GM21825 (cell line): ENCODE data around the gene ZNF644.
"Not testable (repeated sequence)": the region's sequence is repeated elsewhere in the genome, so short reads cannot be mapped to it uniquely, and the experiment has no call there.

Experiments used
- ATAC-seq: cut with Tn5 transposase; IDR thresholded peaks from one replicate; pipeline ENCODE4 v1.9.1; 2021; ENCODE audit warnings: mild to moderate bottlenecking, moderate library complexity; ENCODE audit not compliant: unreplicated experiment

Gene ZNF644

GRCh38 chr1:90928231-90928630, 93.6 kb downstream of the ZNF644 start:
- not testable (repeated sequence) for ATAC-seq

- ATAC-seq = not testable (repeated sequence)
Measured at GRCh38 chr1:90927674-90928073, 94.2 kb downstream of the ZNF644 start.

GRCh38 chr1:90926971-90927370, 94.9 kb downstream of the ZNF644 start:
- no peak for ATAC-seq

GRCh38 chr1:90925928-90926869, 95.6 kb downstream of the ZNF644 start:
- no peak for ATAC-seq

GRCh38 chr1:90924982-90925381, 96.9 kb downstream of the ZNF644 start:
- ATAC-seq = no peak

- ATAC-seq = no peak
Measured at GRCh38 chr1:90922996-90923395, 98.8 kb downstream of the ZNF644 start.

GRCh38 chr1:90922202-90922601, 99.6 kb downstream of the ZNF644 start:
- no peak for ATAC-seq

GRCh38 chr1:90919900-90920299, 101.9 kb downstream of the ZNF644 start:
- no peak for ATAC-seq

- no peak for ATAC-seq
Measured at GRCh38 chr1:90919190-90919719, 102.6 kb downstream of the ZNF644 start.

GRCh38 chr1:90911353-90911752, 110.5 kb downstream of the ZNF644 start:
- ATAC-seq = no peak

- ATAC-seq = no peak
Measured at GRCh38 chr1:90902672-90903071, 119.2 kb downstream of the ZNF644 start.

- ATAC-seq = no peak
Measured at GRCh38 chr1:90899263-90899662, 122.6 kb downstream of the ZNF644 start.

GRCh38 chr1:90893679-90894078, 128.2 kb downstream of the ZNF644 start:
- ATAC-seq = not testable (repeated sequence)

GRCh38 chr1:90892884-90893283, 129.0 kb downstream of the ZNF644 start:
- not testable (repeated sequence) for ATAC-seq

- ATAC-seq = not testable (repeated sequence)
Measured at GRCh38 chr1:90892196-90892595, 129.6 kb downstream of the ZNF644 start.

GRCh38 chr1:90891756-90892155, 130.1 kb downstream of the ZNF644 start:
- ATAC-seq = not testable (repeated sequence)

- no peak for ATAC-seq
Measured at GRCh38 chr1:90882221-90882620, 139.6 kb downstream of the ZNF644 start.

GRCh38 chr1:90881034-90881433, 140.8 kb downstream of the ZNF644 start:
- ATAC-seq = no peak

GRCh38 chr1:90879281-90879680, 142.6 kb downstream of the ZNF644 start:
- ATAC-seq = no peak

- no peak for ATAC-seq
Measured at GRCh38 chr1:90876101-90876500, 145.7 kb downstream of the ZNF644 start.
